Effector memory CD4-positive, alpha-beta T cell (primary cell): ENCODE results near the gene SUSD1.
"Not testable (repeated sequence)": the region's sequence is repeated elsewhere in the genome, so short reads cannot be mapped to it uniquely, and the experiment has no call there.

Source experiments
- DNase-seq, 3 donors: peaks; one replicate each; pipeline ENCODE4 v3.0.0-alpha.2; 2020
- H3K27ac ChIP-seq: 2 replicates; pipeline ENCODE4 v1.7.0; 2013; ENCODE audit warnings: mild to moderate bottlenecking, low read length, moderate library complexity; ENCODE audit not compliant: insufficient read depth, poor library complexity, severe bottlenecking
- H3K27me3 ChIP-seq: replicated peaks from 2 replicates; pipeline ENCODE4 v1.7.0; 2013; ENCODE audit warnings: mild to moderate bottlenecking, low read length; ENCODE audit not compliant: insufficient read depth, control insufficient read depth, poor library complexity, severe bottlenecking
- H3K36me3 ChIP-seq: 2 replicates; pipeline ENCODE4 v1.7.0; 2013; ENCODE audit warnings: mild to moderate bottlenecking, low read length, moderate library complexity; ENCODE audit not compliant: control insufficient read depth, insufficient read depth
- H3K4me1 ChIP-seq: 2 replicates; pipeline ENCODE4 v1.7.0; 2013; ENCODE audit warnings: low read length, mild to moderate bottlenecking; ENCODE audit not compliant: control insufficient read depth, insufficient read depth, poor library complexity, severe bottlenecking
- H3K4me3 ChIP-seq: 2 replicates; pipeline ENCODE4 v1.7.0; 2013; ENCODE audit warnings: low read length, low read depth, mild to moderate bottlenecking; ENCODE audit not compliant: insufficient read depth, poor library complexity, severe bottlenecking
- H3K9me3 ChIP-seq: 2 replicates; pipeline ENCODE4 v1.7.0; 2013; ENCODE audit warnings: mild to moderate bottlenecking, low read length, moderate library complexity; ENCODE audit not compliant: control insufficient read depth

Gene SUSD1

GRCh38 chr9:112193572-112194288 lies 18.6 kb upstream of the SUSD1 start:
- Histone ChIP-seq H3K4me1 (no peaks in the 10 kb centered on the region), H3K36me3 (no peaks in the 10 kb centered on the region), H3K9me3 (no peaks in the 10 kb centered on the region), H3K27me3 (no peaks in the 10 kb centered on the region), H3K4me3 (no peak overlapping the region), H3K27ac (no peak overlapping the region)
- no peak for DNase-seq

- DNase-seq, H3K27me3 ChIP-seq, H3K4me3 ChIP-seq, H3K4me1 ChIP-seq, H3K27ac ChIP-seq, H3K9me3 ChIP-seq, H3K36me3 ChIP-seq: not testable (repeated sequence)
Measured at GRCh38 chr9:112190320-112190719, 15.2 kb upstream of the SUSD1 start.

- no peak overlapping the region for H3K4me3 ChIP-seq
- H3K4me1 ChIP-seq = no peaks in the 10 kb centered on the region
- H3K36me3 ChIP-seq = no peaks in the 10 kb centered on the region
- no peak overlapping the region for H3K27ac ChIP-seq
- H3K9me3 ChIP-seq = no peaks in the 10 kb centered on the region
- H3K27me3 ChIP-seq = no peaks in the 10 kb centered on the region
- no peak for DNase-seq
Measured at GRCh38 chr9:112188884-112189283, 13.8 kb upstream of the SUSD1 start.

- H3K9me3 ChIP-seq = no peaks in the 10 kb centered on the region
- H3K27ac ChIP-seq = no peak overlapping the region
- H3K36me3 ChIP-seq = no peaks in the 10 kb centered on the region
- no peaks in the 10 kb centered on the region for H3K27me3 ChIP-seq
- no peak for DNase-seq
- no peaks in the 10 kb centered on the region for H3K4me1 ChIP-seq
- H3K4me3 ChIP-seq = no peak overlapping the region
Measured at GRCh38 chr9:112187404-112187803, 12.3 kb upstream of the SUSD1 start.

DNA sequence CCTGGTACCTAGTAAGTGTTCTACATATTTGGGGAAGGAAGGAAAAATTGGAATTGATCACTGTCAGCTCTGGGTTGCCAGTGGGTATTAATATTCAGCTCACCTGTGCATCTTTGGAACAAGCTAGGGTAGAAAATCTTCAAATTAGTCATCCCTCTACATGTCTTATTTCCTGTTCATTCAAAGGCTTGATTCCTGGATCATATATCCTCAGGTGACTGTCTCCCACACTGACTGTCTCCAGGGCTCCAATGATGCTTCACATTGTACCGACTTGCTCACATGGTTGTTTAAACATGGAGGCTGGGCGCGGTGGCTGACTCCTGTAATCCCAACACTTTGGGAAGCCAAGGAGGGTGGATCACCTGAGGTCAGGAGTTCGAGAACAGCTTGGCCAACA lies 11.6 kb upstream of the SUSD1 start:
- H3K27me3 ChIP-seq = no peaks in the 10 kb centered on the region
- no peak overlapping the region for H3K4me3 ChIP-seq
- no peaks in the 10 kb centered on the region for H3K9me3 ChIP-seq
- H3K4me1 ChIP-seq = no peaks in the 10 kb centered on the region
- DNase-seq = no peak
- H3K27ac ChIP-seq = no peak overlapping the region
- no peaks in the 10 kb centered on the region for H3K36me3 ChIP-seq

GRCh38 chr9:112184946-112185345 lies 9.8 kb upstream of the SUSD1 start:
- Histone ChIP-seq H3K4me3 (no peak overlapping the region), H3K27ac (no peak overlapping the region), H3K36me3 (no peaks in the 10 kb centered on the region), H3K4me1 (peaks cover 12% of the 10 kb centered on the region), H3K27me3 (no peaks in the 10 kb centered on the region), H3K9me3 (no peaks in the 10 kb centered on the region)
- DNase-seq = no peak

DNA sequence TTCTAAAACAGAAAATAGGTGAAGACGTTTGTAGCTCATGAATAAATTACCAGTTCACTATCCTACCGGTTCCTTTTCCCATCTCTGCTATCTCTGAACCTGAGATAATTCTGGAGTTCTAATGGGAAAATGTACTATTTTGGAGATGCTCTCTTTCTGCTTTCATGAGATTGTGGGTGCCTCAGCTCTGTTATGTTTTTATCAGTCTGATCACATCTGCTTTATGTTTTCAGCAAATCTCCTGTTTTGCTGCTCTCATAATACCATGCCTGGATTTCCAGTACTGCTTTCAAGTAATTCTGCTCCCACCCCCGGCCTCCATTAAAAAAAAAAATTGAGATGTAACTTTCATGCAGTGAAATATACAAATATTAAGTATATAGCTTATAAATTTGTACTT lies 9.1 kb upstream of the SUSD1 start:
- peaks cover 18% of the 10 kb centered on the region for H3K4me1 ChIP-seq
- H3K9me3 ChIP-seq = no peaks in the 10 kb centered on the region

GRCh38 chr9:112180387-112180881 lies 5.3 kb upstream of the SUSD1 start:
- peaks cover 31% of the 10 kb centered on the region for H3K4me1 ChIP-seq
- H3K36me3 ChIP-seq = no peaks in the 10 kb centered on the region
- H3K4me3 ChIP-seq = no peak overlapping the region
- peak overlapping the region; percentile 61 for H3K27ac ChIP-seq
- no peaks in the 10 kb centered on the region for H3K9me3 ChIP-seq
- no peaks in the 10 kb centered on the region for H3K27me3 ChIP-seq
- peak; percentile 41 to 49 (median 43) for DNase-seq

More for the DNA sequence above, 9.1 kb upstream of the SUSD1 start:
- no peak for DNase-seq
- no peaks in the 10 kb centered on the region for H3K36me3 ChIP-seq
- no peaks in the 10 kb centered on the region for H3K27me3 ChIP-seq
- H3K4me3 ChIP-seq = no peak overlapping the region
- H3K27ac ChIP-seq = no peak overlapping the region

DNA sequence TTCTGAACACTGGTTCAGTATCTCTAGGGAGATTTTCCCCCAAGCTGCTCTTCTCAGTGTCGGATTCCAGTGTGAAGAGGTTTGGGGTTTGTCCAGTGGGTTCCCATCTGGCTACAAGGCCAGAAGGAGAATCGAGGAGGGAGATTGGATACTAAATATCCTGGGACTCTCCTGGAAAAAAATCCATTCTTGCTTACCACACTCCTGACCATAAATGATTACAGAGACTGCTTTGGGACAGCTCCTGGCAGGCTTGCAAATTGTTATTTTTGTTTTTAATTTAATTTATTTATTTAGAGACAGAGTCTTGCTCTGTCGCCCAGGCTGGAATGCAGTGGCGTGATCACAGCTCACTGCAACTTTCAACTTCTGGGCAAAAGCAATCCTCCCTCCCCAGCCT lies 4.7 kb upstream of the SUSD1 start:
- Histone ChIP-seq H3K9me3 (no peaks in the 10 kb centered on the region), H3K27ac (peak overlapping the region; percentile 61), H3K36me3 (no peaks in the 10 kb centered on the region), H3K4me3 (no peak overlapping the region), H3K27me3 (no peaks in the 10 kb centered on the region), H3K4me1 (peaks cover 35% of the 10 kb centered on the region)
- no peak for DNase-seq

- peaks cover 58% of the 10 kb centered on the region for H3K4me1 ChIP-seq
Measured at GRCh38 chr9:112176524-112176923, 1.4 kb upstream of the SUSD1 start.

More at GRCh38 chr9:112176524-112176923, 1.4 kb upstream of the SUSD1 start:
- no peaks in the 10 kb centered on the region for H3K36me3 ChIP-seq
- peak overlapping the region; percentile 2 for H3K27ac ChIP-seq
- peak in 1 of 3 donors; percentile 9 for DNase-seq
- no peaks in the 10 kb centered on the region for H3K27me3 ChIP-seq
- H3K9me3 ChIP-seq = no peaks in the 10 kb centered on the region
- H3K4me3 ChIP-seq = no peak overlapping the region
